G401.6 (cell line): ENCODE data around the gene LRRK2.
"Not testable (repeated sequence)": the region's sequence is repeated elsewhere in the genome, so short reads cannot be mapped to it uniquely, and the experiment has no call there.

ENCODE experiments used
- FAIRE-seq: peaks from 2 replicates; lab custom pipeline; 2012; peaks lifted over from hg19 to GRCh38; lab: Jason Lieb, UNC

Gene LRRK2

DNA sequence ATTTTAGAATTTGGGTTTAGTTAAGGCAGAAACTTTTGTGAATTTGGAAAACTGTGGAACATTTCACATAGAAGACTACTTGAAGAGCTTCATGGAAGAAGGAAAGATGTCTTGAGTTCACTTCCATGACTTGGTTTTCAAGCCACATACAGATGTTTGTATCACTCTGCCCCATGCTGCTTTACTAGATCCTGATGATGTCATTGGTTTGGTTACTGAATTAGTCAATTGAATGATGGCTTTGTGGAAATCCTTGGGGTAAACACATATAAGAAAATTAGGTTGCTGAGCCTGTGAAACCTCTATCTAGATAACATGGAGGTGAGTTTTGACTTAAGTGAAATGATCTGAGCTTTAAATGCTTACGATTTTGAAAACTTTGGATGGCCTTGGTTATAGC, 90.6 kb downstream of the LRRK2 start:
- FAIRE-seq = no peak

DNA sequence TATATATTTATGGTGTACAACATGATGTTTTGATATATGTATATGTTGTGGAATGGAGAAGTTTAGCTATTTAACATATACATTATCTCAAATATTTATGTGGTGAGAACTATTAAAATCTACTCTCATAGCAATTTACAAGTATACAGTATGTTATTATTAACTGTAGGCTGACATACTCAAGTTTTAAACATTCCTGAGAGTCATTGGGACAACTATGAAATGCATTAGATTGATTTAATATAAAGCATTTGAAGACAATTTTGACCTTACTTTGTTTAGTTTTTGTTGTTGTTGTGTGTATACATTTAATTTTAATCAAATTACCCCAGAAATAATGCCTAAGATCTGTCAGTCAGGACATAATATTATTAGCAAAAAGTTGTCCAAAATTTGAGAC, 99.5 kb downstream of the LRRK2 start:
- no peak for FAIRE-seq

DNA sequence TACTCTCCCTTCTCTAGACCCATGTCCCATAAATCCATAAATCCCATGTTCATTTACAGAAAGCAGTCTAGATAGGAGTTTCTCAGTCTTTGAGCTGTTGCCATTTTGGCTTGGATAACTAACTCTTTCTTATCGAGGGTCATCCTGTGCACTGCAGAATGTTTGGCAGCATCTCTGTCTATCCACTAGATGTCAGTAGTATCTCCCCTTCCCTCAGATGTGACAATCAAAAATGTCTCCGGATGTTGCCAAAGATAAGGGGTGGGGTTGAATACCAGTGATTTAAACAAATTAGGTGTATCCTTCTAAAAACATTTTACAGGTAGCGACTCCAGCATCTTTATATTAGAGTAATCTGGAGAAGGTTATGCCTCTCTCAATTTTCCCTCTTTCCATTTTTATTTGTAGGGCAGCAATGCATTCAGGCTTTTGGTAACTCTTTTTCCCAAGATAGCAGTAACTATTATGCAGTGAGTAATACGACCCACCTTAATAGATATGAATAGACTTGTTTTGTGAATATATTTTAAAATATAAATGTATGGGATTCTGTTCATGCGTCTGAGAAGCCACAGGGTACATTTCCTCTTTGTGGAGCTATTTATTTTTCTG, 100.7 kb downstream of the LRRK2 start:
- no peak for FAIRE-seq

DNA sequence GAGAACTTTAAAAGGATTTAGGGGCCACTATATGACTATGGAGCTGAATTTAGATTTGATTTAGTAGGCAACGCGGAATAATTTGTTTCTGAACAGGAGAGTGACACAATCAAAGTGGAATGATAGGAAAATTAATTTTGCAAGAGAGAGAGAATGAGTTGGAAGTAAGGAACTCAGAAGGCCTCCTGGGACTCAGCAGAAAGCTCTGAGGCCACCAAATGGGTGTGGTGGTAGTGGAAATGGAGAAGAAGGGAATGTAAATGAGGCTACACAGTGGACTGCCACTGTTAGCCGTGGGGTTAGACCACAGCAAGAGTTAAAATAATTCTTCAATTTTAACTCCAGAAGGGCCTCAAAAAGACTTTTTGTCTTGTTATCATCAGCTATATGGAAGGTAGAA, 102.7 kb downstream of the LRRK2 start:
- no peak for FAIRE-seq

DNA sequence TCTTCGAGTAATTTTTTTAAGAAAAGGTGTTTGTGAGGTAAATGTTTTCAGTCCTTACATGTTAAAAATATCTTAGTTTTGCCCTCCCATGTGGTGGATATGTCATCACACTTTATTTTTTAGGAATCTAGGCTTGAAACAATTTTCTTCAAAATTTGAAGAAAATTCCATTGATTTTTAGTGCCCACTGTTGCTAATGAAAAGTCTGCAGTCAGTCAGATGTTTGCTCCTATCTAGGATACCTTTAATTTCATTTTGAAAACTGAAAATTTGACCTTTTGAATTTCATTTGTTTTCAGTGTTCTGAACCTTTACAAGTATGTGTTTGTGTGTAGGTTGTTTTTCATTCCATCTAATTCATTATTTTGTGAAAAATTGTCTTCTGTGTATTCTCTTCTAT, 105.4 kb downstream of the LRRK2 start:
- no peak for FAIRE-seq

DNA sequence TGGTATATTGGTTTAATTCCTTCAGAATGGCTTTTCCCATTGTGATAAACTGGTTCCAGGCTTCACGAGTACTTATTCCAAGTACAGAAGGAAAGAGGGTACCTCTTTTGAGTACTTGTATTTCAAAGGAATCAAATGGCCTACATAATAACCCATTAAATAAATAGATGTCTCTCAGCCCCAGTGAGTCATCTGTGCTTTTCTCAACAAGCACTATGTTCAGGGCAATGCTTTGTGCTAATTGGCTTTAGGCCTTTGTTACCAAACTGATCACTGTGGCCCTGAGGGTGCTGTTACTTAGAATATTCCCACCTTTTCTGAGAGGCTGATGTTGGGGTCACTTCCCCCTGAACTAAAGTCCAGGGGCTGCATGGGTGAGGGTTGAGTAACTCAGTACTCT, 107.1 kb downstream of the LRRK2 start:
- FAIRE-seq = no peak

DNA sequence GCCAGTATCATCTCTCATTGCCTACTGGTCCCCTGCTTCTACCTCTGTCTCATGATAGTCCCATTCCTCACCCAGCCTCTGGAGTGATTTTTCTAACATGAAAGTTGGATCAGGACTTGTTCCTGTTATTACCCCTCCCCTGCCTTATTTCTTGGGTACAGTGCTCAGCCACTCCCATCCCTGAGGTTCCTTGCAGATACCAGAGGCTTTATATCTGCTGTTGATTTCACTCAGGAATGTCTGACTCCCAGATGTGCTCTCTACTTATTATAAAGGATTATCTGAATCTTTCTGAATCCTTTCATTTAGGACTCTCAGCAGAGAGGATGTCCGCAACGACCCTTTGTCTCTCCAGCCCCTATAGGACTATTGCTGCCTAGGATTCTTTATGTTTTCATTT, 111.2 kb downstream of the LRRK2 start:
- FAIRE-seq = no peak

DNA sequence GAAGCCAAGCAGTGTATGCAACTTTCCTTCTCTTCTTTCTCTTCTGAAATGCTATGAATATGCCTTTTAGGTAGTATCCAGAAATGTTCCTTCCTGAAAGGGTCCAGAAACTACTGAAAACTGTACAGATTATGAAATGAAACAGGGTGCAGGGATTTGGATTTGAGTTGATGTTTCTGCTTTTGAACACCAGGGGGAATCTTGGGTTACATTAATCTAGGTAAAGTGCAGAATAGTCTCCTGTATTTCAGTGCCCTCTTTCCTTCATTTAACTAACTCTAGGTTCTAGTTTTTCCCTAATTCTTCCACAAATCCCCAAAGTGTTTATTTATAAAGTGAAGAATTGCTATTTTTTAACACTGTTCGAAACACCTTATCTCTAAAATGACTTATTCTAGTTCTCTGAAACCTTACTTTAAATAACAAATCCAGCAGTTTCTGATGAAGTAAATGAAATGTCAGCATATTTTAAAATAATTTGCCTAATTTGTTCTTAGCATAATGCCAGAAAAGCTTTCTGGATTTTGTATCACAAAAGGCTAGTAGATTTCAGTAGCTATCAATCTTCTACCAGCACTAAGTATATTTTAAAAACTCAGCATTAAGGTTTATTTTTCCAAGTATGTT, 111.9 kb downstream of the LRRK2 start:
- no peak for FAIRE-seq

DNA sequence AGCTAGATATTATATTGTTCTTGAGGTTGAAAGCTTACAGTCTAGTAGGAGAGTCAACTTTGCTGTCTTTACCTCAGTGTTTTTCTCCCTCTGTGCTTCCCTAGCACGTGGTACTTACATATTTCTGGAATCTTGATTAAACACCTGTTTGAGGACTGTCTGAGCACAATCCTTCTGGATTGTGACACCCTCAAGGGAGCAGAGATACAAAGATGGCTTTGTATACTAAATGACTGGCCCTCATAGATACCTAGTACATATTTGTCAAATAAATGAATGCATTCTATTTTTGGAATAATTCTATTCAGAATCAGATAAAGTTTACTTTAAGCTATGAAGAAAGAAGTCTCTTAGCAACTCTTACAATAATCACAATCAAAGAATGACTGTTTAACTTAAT, 113.3 kb downstream of the LRRK2 start:
- no peak for FAIRE-seq

DNA sequence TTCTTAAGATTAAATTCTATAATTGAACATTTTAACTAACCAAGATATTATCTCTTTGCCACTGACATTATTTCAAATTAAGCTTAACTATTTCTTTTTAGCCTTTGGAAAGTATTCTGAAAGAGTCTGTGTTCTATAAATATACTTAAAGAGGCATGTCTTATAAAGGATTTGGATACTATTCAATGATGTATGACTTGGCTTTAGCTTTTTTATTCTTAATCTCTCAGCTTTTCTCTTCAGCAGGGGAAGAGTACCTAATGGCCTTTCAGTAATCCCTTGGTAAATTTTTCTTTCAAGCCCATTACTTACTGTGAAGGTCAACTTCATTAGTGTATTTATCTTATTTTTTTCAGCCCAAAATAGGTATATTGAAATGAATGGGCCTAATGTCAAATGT, 113.8 kb downstream of the LRRK2 start:
- no peak for FAIRE-seq

DNA sequence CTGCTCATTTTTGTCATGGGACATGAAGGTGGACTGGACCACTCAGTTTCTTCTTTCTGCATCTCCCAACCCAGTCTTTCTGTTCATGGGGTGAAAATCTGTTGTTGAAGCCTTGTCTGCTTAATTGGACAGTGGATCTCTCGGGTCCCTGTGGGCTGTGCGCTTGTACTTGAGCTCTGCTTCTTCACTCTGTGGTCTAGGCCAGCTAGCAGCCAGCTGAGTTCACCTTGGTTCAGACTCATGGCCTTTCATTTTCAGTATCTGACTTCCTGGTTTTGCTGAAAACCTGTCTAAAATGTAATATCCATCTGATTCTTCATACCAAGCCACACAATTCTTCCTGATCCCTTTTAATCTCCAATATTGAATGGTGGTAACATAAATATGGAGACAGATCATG, 117.2 kb downstream of the LRRK2 start:
- FAIRE-seq = no peak

DNA sequence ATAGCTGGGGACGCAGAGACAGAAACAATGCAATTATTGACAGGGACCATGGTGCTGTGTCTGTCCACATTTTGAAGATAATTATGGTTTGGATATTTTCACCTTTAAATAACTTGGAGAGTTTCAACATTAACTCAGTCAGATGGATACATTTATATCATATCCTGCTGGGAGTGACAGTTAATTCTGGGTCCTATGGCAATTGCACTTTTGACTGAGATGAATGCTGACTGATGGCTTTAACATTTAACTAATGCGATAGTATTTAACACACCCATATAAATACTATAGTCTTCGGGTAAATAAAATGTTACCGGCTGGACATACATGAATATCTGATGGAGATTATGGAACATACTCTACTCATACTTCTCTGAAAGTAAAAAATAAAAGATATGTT, 118.3 kb downstream of the LRRK2 start:
- no peak for FAIRE-seq

DNA sequence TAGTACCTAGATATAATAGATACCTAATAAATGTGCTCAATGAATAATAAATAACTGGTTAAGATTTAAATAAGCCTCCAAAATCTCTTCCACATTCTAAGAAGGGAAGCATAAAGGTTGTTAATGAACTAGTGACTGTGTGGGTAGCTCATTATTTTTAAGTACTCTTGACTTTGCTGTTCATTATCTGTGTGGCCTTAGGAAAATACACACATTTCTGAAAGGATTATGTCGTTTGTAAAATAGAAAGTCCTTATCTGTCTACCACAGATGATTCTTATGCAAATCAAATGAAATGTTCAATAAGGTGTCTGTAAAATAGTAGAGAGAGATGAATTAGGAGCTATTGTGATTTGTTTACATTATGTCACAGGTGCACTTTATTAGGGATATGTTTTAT, 119.5 kb downstream of the LRRK2 start:
- no peak for FAIRE-seq

DNA sequence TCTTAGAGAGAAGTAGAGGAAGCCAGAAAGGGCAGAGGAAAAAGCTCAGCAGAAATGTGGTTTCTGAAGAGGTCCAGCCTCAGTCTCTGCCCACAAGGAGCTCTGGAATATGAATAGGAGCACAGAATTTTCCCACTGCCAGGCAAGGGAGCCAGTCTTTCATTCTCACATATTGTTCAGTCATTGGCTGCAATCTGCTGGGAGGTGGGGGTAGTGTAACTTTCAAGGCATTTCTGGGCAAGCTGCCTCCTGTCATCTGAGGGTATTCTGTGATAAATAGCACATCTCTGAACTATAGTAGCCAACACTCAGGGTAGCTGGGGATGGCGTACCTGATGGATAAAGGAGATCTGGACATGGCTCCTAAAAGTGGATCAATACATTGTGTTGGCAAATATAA, 127.2 kb downstream of the LRRK2 start:
- FAIRE-seq = no peak

DNA sequence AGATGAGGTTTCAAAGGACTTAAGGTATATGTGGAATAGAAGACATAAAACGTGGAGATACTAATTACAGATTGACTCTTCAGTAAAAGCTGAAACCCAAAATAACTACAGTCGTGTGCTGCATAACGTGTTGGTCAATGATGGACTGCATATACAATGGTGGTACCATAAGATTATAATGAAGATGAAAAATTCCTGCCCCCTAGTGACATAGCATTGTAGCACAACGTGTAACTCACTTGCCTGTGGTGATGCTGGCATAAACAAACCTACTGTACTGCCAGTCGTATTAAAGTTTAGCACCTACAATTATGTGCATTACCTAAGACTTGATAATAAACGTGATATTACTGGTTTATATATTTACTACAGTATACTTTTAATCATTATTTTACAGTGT, 150.3 kb downstream of the LRRK2 start:
- no peak for FAIRE-seq

DNA sequence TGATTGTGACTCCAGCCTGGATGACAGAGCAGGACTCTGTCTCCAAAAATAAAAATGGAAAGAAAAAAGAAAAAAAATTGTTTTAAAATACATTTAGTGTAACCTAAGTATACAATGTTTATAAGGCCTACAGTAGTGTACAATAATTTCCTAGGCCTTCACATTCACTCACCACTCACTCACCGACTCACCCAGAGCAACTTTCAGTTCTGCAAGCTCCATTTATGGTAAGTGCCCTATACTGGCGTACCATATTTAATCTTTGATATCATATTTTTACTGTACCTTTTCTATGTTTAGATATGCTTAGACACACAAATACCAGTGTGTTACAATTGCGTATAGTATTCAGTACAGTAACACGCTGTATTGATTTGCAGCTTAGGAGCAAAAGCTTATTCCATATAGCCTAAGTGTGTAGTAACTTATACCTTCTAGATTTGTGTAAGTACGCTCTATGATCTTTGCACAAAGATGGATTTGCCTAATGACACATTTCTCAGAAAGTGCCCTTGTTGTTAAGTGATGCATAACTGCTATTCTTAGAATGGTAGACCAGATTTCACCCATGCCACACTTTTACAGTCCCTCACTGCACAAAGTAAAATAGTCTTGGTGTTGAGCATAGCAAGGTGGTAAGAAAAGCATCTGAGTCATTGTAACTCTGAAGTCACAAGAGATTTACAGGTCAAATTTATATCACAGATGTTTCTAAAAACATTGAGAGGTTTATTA, 151.9 kb downstream of the LRRK2 start:
- FAIRE-seq = no peak

DNA sequence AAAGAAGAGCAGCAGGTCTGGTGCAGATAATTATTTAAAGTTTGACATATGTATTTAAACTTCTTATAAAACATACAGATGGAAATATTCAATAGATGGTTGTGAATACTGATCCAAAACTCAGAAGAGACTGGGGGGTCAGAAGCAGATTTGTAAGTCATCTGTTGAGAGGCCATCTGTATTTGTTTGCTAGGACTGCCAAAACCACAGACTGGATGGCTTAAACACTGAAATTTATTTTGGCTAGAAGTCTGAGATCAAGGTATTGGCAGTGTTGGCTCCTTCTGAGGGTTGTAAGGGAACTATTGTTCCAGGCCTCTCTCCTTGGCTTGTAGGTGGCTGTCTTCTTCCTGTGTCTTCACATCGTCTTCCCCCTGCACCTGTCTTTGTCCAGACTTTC, 153.9 kb downstream of the LRRK2 start:
- no peak for FAIRE-seq

DNA sequence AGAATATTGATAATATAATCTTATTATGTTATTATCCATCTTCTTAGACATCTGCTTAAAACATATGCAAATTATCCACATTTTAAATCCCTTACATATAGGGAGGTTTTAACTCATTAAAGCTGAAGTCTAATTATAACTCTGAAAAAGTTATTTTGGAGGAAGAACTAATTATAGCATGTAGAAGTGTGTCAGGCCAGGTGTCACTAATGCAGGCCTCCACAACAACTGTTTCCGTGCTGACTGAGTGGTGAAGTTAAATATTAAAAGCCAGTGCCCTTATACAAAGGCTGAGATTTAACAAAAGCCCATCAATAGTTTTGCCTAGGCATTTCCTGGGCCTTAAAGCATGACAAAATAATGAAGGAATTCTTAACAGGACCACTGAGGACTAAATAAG, 157.4 kb downstream of the LRRK2 start:
- FAIRE-seq = no peak

DNA sequence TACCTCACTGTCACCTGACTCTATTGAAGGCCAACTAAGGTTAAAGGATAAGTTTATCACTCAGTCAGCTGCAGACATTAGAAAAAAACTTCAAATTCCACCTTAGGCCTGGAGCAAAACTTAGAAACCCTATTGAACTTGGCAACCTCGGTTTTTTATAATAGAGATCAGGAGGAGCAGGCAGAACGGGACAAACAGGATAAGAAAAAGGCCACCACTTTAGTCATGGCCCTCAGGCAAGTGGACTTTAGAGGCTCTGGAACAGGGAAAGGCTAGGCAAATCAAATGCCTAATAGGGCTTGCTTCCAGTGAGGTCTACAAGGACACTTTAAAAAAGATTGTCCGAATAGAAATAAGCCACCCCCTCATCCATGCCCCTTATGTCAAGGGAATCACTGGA, 162.5 kb downstream of the LRRK2 start:
- not testable (repeated sequence) for FAIRE-seq

DNA sequence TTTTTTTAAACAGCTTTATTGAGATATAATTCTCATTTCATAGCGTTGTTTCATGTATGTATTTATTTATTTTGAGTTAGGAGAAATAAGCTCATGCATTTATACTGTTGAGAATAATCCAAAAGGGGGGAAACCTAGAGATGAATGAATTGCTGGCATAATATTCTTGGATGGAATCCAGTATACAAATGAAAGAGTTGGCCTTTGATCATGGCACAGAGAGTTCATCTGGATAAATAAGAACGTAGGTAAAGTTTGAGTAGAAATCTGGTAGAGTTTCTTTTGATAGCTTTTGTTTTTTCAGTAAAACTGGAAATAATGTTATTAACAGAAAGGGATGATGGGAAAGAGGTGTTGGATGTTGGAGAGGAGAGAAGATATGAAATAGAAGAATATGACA, 166.2 kb downstream of the LRRK2 start:
- FAIRE-seq = no peak

DNA sequence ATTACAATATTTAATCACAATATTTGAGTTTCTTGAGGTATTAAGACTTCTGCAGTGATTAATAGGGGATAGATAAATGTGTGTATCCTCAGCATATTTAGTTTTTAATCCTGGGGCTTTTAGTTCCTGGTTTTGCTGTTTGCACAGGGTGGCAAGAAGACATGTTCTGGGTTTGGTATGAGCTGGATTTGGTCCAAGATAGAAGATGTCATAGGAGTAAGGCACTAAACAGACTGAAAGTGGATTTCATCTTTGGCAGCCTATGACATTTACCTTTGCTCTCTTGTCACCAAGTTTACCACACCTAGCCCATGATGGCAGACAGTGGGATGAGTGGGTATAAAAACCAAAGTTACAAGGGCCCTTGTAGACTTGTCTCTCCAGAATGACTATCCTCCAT, 168.2 kb downstream of the LRRK2 start:
- no peak for FAIRE-seq

DNA sequence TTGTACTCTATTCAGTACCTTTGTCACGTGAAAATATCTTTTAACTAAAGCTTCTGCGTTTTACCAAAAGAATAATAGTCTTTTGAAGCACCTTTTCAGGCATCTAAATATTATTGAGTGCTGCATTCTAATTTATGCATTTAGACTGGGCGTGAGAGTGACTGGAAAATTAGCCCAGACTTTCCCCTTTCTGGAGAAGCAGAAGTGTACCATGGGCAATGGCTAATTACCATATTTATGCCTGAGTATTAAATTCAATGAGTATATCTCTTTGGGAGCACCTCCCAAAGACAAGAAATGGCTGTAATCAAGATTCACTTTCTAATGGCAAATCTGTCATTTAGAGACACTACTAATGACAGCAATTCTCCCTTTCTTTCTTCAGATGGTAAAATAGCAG, 174.9 kb downstream of the LRRK2 start:
- no peak for FAIRE-seq

DNA sequence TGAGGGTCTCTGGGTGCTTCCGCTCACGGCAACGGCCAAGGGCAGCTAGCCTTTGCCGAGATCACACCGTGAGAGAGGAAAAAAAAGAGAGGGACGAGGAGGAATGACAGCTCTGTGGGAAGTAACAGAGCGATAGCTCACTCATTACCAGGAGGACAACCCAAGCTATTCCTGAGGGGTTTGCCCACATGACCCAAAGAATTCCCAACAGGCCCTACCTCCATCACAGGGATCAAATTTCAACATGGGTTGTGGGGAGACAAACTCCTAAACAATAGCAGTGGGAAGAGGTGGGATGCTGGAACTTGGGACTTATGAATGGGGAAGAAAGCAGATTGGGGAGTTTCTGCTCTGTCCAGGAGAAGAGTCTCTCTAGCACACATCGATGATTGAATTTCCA, 180.6 kb downstream of the LRRK2 start:
- FAIRE-seq = no peak
